Measurements from ENCODE around the gene COBL. TPM values are rescaled to one million over a fixed set of nuclear protein-coding genes. Genes with fewer than 3 reads are reported as not detected.

COBL gene
- total RNA-seq, 1 experiment from 2014 or later, result 52.3 TPM

DNA sequence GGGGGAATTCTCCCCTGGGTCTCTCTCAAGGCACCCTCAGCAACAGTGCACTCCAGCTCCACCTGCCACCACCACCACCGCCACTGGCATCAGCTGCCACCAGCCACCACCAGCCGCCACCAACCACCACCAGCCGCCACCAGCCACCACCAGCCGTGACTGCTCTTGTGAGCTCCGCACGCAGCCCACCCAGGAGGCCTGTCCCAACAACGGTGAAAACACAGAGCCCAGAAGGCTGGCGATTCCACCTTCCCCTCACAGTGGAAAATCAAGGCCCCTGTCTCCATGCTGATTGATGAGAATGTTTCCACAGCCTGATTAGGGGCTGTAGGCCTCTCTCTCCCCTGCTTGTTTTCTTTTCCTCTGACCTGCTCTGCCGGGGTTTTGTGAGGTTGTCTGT is 41.1 kb downstream of the COBL start:
- Histone ChIP-seq H3K56ac (ENCODE audit: insufficient read length, low read depth, low read length) (no peak overlapping the region), H2BK20ac (ENCODE audit: low read depth, low read length, poor library complexity, severe bottlenecking) (no peak overlapping the region), H4K8ac (replicated peaks; ENCODE audit: insufficient read length, low read depth, low read length) (no peak overlapping the region), H3K9me3 (ENCODE audit: control insufficient read depth, low read depth, low read length) (no peaks in the 10 kb centered on the region), H3K4me2 (ENCODE audit: insufficient read depth, insufficient read length, low read length) (no peak overlapping the region), H3K4ac (ENCODE audit: low read depth, low read length) (no peak overlapping the region), H4K91ac (ENCODE audit: insufficient read length, low read depth, low read length) (no peak overlapping the region), H3K9ac (ENCODE audit: extremely low read depth, insufficient read length, low read length) (no peak overlapping the region), H3K27me3 (ENCODE audit: insufficient read depth, low read length) (no peaks in the 10 kb centered on the region), H4K5ac (ENCODE audit: insufficient read length, low read depth, low read length) (no peak overlapping the region), H2BK120ac (ENCODE audit: low read depth, low read length, poor library complexity, severe bottlenecking) (no peak overlapping the region), H3T11ph (ENCODE audit: low read length) (no peak overlapping the region), H3K14ac (ENCODE audit: insufficient read depth, low read length) (no peak overlapping the region), H4K20me1 (ENCODE audit: control insufficient read depth, insufficient read depth, insufficient read length) (no peaks in the 10 kb centered on the region), H2BK15ac (ENCODE audit: low read depth, low read length) (no peak overlapping the region), H2BK12ac (ENCODE audit: insufficient read length, low read depth, low read length) (no peak overlapping the region), H3K18ac (ENCODE audit: insufficient read length, low read depth, low read length) (no peak overlapping the region), H2AK5ac (ENCODE audit: insufficient read length, low read length) (no peak overlapping the region), H2AFZ (ENCODE audit: low read length) (no peak overlapping the region), H3K27ac (ENCODE audit: insufficient read length, low read depth, low read length) (no peak overlapping the region), H3K79me1 (ENCODE audit: insufficient read depth, low read depth, low read length, poor library complexity, severe bottlenecking) (peaks cover 6% of the 10 kb centered on the region), H3K4me1 (ENCODE audit: insufficient read depth, low read length) (peaks cover 5% of the 10 kb centered on the region; the same call in 1 of the 2 replicates), H2BK5ac (ENCODE audit: insufficient read length, low read length) (no peak overlapping the region), H3K79me2 (ENCODE audit: insufficient read depth, low read length) (peaks cover 9% of the 10 kb centered on the region; the same call in 1 of the 2 replicates), H3K23me2 (ENCODE audit: insufficient read length, low read depth, low read length, poor library complexity, severe bottlenecking) (no peaks in the 10 kb centered on the region), H3K23ac (ENCODE audit: insufficient read length, low read depth, low read length) (no peak overlapping the region)
- H3K4me3 Mint-ChIP-seq, result no peak overlapping the region
- H3K27me3 Mint-ChIP-seq (ENCODE audit: low read depth), result no peaks in the 10 kb centered on the region
- DNase-seq, result no peak
- peaks cover 54 to 57% of the 10 kb centered on the region in 2 experiments for H3K4me1 Mint-ChIP-seq
- TF ChIP-seq, protein P1, sequence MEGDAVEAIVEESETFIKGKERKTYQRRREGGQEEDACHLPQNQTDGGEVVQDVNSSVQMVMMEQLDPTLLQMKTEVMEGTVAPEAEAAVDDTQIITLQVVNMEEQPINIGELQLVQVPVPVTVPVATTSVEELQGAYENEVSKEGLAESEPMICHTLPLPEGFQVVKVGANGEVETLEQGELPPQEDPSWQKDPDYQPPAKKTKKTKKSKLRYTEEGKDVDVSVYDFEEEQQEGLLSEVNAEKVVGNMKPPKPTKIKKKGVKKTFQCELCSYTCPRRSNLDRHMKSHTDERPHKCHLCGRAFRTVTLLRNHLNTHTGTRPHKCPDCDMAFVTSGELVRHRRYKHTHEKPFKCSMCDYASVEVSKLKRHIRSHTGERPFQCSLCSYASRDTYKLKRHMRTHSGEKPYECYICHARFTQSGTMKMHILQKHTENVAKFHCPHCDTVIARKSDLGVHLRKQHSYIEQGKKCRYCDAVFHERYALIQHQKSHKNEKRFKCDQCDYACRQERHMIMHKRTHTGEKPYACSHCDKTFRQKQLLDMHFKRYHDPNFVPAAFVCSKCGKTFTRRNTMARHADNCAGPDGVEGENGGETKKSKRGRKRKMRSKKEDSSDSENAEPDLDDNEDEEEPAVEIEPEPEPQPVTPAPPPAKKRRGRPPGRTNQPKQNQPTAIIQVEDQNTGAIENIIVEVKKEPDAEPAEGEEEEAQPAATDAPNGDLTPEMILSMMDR (conservative IDR thresholded peaks at IDR 0.05), result no peak
- H3K36me3 Mint-ChIP-seq (ENCODE audit: insufficient read depth in 1 of 3, low read depth in 3 of 3), result peaks cover 0 to 2% (median 0%) of the 10 kb centered on the region in 3 experiments; a peak in 1 of 7 replicates
- peak overlapping the region in 2 of 3 experiments; percentile 41 to 80; a peak in 2 of 7 replicates for H3K27ac Mint-ChIP-seq
- no CpG with 5 or more reads among the region's 9 CpGs for WGBS (ENCODE audit: extremely low coverage, insufficient read length, low lambda C conversion rate)
- no peaks in the 10 kb centered on the region for H3K9me3 Mint-ChIP-seq

All from H9 (cell line).